Measurements from ENCODE around the gene CDCA5. TPM values are rescaled to one million over a fixed set of nuclear protein-coding genes. Genes with fewer than 3 reads are reported as not detected.
A peak's percentile ranks its signal among the peaks of the same experiment; 100 is the strongest.

The CDCA5 gene
- total RNA-seq, 1 experiment from 2014 or later = 94.8 TPM

DNA sequence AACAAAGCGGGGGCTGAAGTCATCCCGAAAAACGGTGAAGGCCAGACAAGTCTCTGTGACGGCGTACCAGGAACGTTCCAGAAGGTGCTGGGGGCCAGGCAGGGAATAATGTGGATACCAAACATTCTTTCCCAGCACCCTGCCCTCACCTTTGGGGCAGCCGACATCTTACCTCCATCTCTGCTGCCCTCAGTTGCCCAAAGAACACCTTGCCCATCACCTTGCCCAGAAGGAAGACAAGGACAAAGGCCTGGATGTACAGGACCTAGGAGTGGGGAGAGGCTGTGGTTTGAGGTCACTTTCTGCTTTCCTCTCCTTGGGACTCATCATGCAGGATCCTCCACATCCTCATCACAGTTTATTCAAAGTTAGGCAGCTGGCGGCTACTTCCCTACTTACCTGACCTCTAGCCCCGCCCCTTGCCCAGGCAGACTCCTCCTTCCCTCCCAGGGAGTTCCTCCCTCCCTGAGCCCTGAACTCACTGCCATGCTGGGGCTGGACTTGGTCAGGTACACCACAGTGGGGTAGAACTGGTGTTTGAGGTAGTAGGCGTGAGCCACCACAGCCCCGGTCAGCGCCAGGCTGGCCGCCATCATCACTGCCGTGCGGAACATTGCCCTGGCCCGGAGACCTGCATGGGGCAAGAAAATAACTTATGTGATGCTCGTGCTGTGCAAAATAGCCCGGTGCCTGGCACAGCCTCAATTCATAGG, 49.3 kb upstream of the CDCA5 start:
- peak; percentile 83 for DNase-seq
- no peaks in the 10 kb centered on the region for H3K9me3 ChIP-seq (ENCODE audit: control insufficient read depth, low read depth, low read length)
- H3K23me2 ChIP-seq (ENCODE audit: insufficient read length, low read depth, low read length, poor library complexity, severe bottlenecking) = peaks cover 14% of the 10 kb centered on the region
- peak overlapping the region; percentile 100; a peak in 6 of 7 replicates for H3K27ac Mint-ChIP-seq
- H4K8ac ChIP-seq (replicated peaks; ENCODE audit: insufficient read length, low read depth, low read length) = no peak overlapping the region
- WGBS (ENCODE audit: extremely low coverage, insufficient read length, low lambda C conversion rate) = no CpG with 5 or more reads among the region's 18 CpGs
- H4K91ac ChIP-seq (ENCODE audit: insufficient read length, low read depth, low read length) = no peak overlapping the region
- no peak overlapping the region for H3T11ph ChIP-seq (ENCODE audit: low read length)
- no peak overlapping the region for H2BK12ac ChIP-seq (ENCODE audit: insufficient read length, low read depth, low read length)
- peaks cover 19 to 23% of the 10 kb centered on the region in 2 experiments for H3K4me1 Mint-ChIP-seq
- H3K4me2 ChIP-seq (ENCODE audit: insufficient read depth, insufficient read length, low read length) = peak overlapping the region; percentile 58
- H2BK15ac ChIP-seq (ENCODE audit: low read depth, low read length) = no peak overlapping the region
- no peak overlapping the region for H4K5ac ChIP-seq (ENCODE audit: insufficient read length, low read depth, low read length)
- no peak overlapping the region for H2AK5ac ChIP-seq (ENCODE audit: insufficient read length, low read length)
- no peak overlapping the region for H3K14ac ChIP-seq (ENCODE audit: insufficient read depth, low read length)
- no peak overlapping the region for H2BK20ac ChIP-seq (ENCODE audit: low read depth, low read length, poor library complexity, severe bottlenecking)
- no peaks in the 10 kb centered on the region for H3K27me3 Mint-ChIP-seq (ENCODE audit: low read depth)
- no peak overlapping the region for H2BK120ac ChIP-seq (ENCODE audit: low read depth, low read length, poor library complexity, severe bottlenecking)
- TF ChIP-seq CTCF (conservative IDR thresholded peaks at IDR 0.05) = no peak
- H3K4ac ChIP-seq (ENCODE audit: low read depth, low read length) = no peak overlapping the region
- H3K79me2 ChIP-seq (ENCODE audit: insufficient read depth, low read length) = no peaks in the 10 kb centered on the region
- H3K4me1 ChIP-seq (ENCODE audit: insufficient read depth, low read length) = no peaks in the 10 kb centered on the region
- H3K79me1 ChIP-seq (ENCODE audit: insufficient read depth, low read depth, low read length, poor library complexity, severe bottlenecking) = no peaks in the 10 kb centered on the region
- peak overlapping the region; percentile 96 for H3K9ac ChIP-seq (ENCODE audit: extremely low read depth, insufficient read length, low read length)
- H2BK5ac ChIP-seq (ENCODE audit: insufficient read length, low read length) = no peak overlapping the region
- no peaks in the 10 kb centered on the region for H4K20me1 ChIP-seq (ENCODE audit: control insufficient read depth, insufficient read depth, insufficient read length)
- peak overlapping the region; percentile 93 to 95 for H3K4me3 Mint-ChIP-seq
- peaks cover 5 to 31% (median 31%) of the 10 kb centered on the region in 3 experiments; a peak in 6 of 7 replicates for H3K36me3 Mint-ChIP-seq (ENCODE audit: insufficient read depth in 1 of 3, low read depth in 3 of 3)
- no peak overlapping the region for H3K18ac ChIP-seq (ENCODE audit: insufficient read length, low read depth, low read length)
- no peaks in the 10 kb centered on the region for H3K27me3 ChIP-seq (ENCODE audit: insufficient read depth, low read length)
- H3K27ac ChIP-seq (ENCODE audit: insufficient read length, low read depth, low read length) = no peak overlapping the region
- no peaks in the 10 kb centered on the region; a peak in 1 of 5 replicates for H3K9me3 Mint-ChIP-seq
- H3K23ac ChIP-seq (ENCODE audit: insufficient read length, low read depth, low read length) = no peak overlapping the region
- no peak overlapping the region for H3K56ac ChIP-seq (ENCODE audit: insufficient read length, low read depth, low read length)
- H2AFZ ChIP-seq (ENCODE audit: low read length) = no peak overlapping the region

Data from H9 (cell line).